Measurements from ENCODE around the gene CANT1. TPM values are rescaled to one million over a fixed set of nuclear protein-coding genes. Genes with fewer than 3 reads are reported as not detected.

Gene CANT1
- total RNA-seq, 1 experiment from 2014 or later, result 62.5 TPM

DNA sequence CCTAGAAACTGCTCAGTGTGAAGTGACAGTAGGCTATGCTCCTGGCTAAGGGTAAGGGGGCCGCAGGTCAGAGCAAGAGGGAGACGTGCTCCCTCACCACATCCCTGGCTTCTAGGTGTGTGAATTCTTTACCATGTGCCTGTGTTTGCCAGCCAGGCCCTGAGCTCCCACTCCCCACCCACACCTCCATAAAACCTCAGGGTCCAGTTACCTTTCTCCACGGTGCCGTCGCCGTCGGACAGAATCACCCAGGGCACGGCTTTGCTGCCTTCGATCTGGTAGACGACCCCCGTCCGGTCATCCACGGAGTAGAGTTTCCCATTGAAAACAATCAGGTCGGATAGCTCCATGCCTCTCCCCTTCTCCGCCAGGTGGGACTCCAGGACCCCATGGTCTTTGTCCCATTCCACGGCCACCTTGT is 12.8 kb downstream of the CANT1 start:
- peaks cover 61% of the 10 kb centered on the region for H3K36me3 Mint-ChIP-seq (ENCODE audit: insufficient read depth, unreplicated experiment)
- no peaks in the 10 kb centered on the region for H3K27me3 Mint-ChIP-seq (ENCODE audit: insufficient read depth, unreplicated experiment)
- no TSS peak for BruUV-seq (replicated peaks)
- no peaks in the 10 kb centered on the region for H3K9me3 Mint-ChIP-seq (ENCODE audit: unreplicated experiment)
- ChIA-PET POLR2A (interaction anchor here (0.7 to 1.4 kb wide), 2 partner anchors 10 to 55 kb away, joined by 3 read pairs; no protein-coding TSS in a partner anchor), CTCF (interaction anchor here (1.2 kb wide), 1 partner anchor 397 kb away, joined by 5 read pairs; no protein-coding TSS in a partner anchor)
- intact Hi-C loops (cut with micrococcal nuclease), result no loop called here
- no peak for DNase-seq (ENCODE audit: unreplicated experiment)
- TF ChIP-seq, protein P1, sequence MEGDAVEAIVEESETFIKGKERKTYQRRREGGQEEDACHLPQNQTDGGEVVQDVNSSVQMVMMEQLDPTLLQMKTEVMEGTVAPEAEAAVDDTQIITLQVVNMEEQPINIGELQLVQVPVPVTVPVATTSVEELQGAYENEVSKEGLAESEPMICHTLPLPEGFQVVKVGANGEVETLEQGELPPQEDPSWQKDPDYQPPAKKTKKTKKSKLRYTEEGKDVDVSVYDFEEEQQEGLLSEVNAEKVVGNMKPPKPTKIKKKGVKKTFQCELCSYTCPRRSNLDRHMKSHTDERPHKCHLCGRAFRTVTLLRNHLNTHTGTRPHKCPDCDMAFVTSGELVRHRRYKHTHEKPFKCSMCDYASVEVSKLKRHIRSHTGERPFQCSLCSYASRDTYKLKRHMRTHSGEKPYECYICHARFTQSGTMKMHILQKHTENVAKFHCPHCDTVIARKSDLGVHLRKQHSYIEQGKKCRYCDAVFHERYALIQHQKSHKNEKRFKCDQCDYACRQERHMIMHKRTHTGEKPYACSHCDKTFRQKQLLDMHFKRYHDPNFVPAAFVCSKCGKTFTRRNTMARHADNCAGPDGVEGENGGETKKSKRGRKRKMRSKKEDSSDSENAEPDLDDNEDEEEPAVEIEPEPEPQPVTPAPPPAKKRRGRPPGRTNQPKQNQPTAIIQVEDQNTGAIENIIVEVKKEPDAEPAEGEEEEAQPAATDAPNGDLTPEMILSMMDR (IDR thresholded peaks at IDR 0.05; ENCODE audit: unreplicated experiment), result no peak
- no peak overlapping the region for H3K4me3 Mint-ChIP-seq (ENCODE audit: unreplicated experiment)
- no peak overlapping the region for H3K27ac Mint-ChIP-seq (ENCODE audit: low read depth, unreplicated experiment)
- H3K4me1 Mint-ChIP-seq (ENCODE audit: insufficient read depth, unreplicated experiment), result no peaks in the 10 kb centered on the region

DNA sequence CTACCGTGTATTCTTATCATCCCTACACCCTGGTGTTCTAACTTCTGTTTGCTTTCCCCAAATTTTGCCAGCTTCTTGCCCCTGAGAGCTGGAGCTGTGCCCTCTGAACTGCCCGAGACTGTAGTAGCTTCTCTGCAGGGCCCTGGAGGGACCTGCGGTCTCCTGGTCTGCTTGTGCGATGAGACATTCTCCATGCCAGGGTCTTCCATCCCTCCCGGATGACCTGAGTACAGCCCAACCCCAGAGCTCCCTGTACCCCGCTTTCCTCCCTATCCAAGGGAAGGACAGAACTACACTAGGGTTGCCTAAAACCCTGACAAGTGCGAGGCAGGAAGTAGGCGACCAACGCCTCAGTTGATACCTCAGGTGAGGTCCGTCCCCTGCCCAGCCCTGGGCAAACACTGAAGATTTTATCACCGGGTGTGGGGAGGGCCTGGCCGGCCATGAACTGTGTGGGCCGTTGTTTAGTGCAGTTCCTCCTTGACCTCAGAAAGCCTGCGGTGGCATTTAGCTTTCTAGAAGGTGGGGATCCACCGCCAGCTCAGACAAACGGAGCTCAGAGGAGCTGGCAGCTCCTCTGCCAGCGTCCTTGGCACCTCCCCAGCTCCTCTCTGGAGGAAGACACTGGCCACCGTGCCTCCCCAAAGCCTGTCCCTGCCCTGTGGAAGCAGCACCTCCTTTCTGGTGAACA is 13.7 kb downstream of the CANT1 start:
- ChIA-PET POLR2A (interaction anchor here (1.4 kb wide), 1 partner anchor 9 kb away, joined by 3 read pairs; no protein-coding TSS in a partner anchor), CTCF (interaction anchor here (0.5 to 1.6 kb wide), 7 partner anchors 11 to 397 kb away, joined by 3 to 5 read pairs (median 3); no protein-coding TSS in a partner anchor)
- Mint-ChIP-seq H3K27me3 (ENCODE audit: insufficient read depth, unreplicated experiment) (no peaks in the 10 kb centered on the region), H3K27ac (ENCODE audit: low read depth, unreplicated experiment) (no peak overlapping the region), H3K9me3 (ENCODE audit: unreplicated experiment) (no peaks in the 10 kb centered on the region), H3K4me1 (ENCODE audit: insufficient read depth, unreplicated experiment) (no peaks in the 10 kb centered on the region), H3K36me3 (ENCODE audit: insufficient read depth, unreplicated experiment) (peaks cover 64% of the 10 kb centered on the region), H3K4me3 (ENCODE audit: unreplicated experiment) (no peak overlapping the region)
- DNase-seq (ENCODE audit: unreplicated experiment), result no peak
- intact Hi-C loops (cut with micrococcal nuclease), result no loop called here
- no TSS peak for BruUV-seq (replicated peaks)
- TF ChIP-seq, protein P1 (IDR thresholded peaks at IDR 0.05; ENCODE audit: unreplicated experiment), result no peak

DNA sequence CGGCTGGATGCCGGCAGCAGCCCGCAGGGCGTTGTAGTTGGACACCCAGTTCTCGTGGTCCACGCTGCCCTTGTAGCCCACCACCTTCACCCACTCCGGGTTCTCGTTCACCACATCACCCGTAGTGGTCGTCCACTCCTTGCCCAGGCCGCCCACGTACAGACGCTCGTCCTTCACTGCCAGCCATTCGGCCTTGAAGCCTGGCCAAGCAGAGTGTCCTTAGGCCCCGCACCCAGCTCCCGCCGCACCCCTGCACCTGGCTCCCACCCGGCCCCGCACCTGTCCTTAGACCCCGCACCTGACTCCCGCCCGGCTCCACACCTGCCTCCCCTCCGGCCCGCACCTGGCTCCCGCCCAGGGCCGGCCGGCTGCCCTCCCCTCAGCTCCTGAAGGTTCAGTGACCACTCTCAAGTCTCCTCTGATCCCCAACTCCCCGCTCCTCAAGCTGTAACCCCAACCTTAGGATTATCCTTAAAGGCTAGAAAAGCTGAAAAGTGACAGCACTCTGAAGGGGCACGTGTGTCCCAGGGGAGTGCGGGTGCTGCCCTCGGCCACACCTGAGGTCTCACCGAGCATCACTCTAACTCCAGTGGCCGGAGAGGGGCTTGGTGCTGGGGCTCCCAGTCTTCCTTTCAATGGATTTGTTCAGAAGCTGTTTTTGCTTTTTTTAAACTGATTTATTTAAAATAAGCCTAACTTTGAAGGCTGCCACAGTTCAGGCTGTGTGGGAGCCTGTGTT is 14.4 kb downstream of the CANT1 start:
- intact Hi-C loops (cut with micrococcal nuclease), result no loop called here
- TF ChIP-seq, protein P1 (IDR thresholded peaks at IDR 0.05; ENCODE audit: unreplicated experiment), result no peak
- CTCF ChIA-PET, result interaction anchor here (0.6 to 1.6 kb wide), 4 partner anchors 10 to 397 kb away, joined by 3 to 5 read pairs (median 3); no protein-coding TSS in a partner anchor
- H3K36me3 Mint-ChIP-seq (ENCODE audit: insufficient read depth, unreplicated experiment), result peaks cover 66% of the 10 kb centered on the region
- no peak overlapping the region for H3K4me3 Mint-ChIP-seq (ENCODE audit: unreplicated experiment)
- POLR2A ChIA-PET, result no interaction called here
- no peak for DNase-seq (ENCODE audit: unreplicated experiment)
- no peaks in the 10 kb centered on the region for H3K9me3 Mint-ChIP-seq (ENCODE audit: unreplicated experiment)
- no peaks in the 10 kb centered on the region for H3K27me3 Mint-ChIP-seq (ENCODE audit: insufficient read depth, unreplicated experiment)
- no TSS peak for BruUV-seq (replicated peaks)
- no peaks in the 10 kb centered on the region for H3K4me1 Mint-ChIP-seq (ENCODE audit: insufficient read depth, unreplicated experiment)
- H3K27ac Mint-ChIP-seq (ENCODE audit: low read depth, unreplicated experiment), result no peak overlapping the region

DNA sequence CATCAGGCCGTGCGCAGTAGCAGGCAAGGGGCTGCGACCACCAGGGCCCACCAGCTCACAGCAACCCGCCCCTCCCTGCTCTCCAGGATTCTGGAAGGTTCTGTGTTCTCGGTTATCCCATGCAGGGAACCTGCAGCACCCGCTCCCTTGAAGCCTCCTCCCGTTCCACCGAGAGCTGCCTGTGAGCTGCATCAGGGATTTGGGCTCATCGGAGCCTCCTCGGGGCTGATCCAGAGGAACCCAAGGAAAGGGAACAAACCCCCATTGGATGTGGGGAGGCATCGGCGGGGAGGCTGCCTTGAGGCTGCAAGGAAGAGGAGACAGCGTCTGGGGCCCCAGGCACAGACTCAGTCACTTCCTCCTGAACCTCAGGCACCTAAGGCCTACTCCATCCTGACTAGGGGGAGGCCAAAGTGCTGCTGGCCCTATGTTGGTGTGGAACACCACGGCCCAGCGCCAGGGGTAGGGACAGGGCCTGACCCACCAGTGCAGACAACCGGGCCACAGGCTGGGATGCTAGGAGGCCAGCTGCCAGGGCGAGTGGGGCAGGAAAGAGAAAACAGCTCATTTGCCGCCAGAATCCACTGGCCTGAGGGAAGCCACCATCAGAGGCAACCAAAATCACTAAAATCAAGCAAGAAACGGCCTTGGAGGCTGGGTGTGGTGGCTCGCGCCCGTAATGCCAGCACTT is 15.4 kb downstream of the CANT1 start:
- ChIA-PET CTCF (interaction anchor here (0.5 to 1.6 kb wide), 8 partner anchors 8 to 706 kb away, joined by 3 to 5 read pairs (median 3); no protein-coding TSS in a partner anchor), POLR2A (no interaction called here)
- intact Hi-C loops (cut with micrococcal nuclease), result no loop called here
- H3K4me1 Mint-ChIP-seq (ENCODE audit: insufficient read depth, unreplicated experiment), result no peaks in the 10 kb centered on the region
- no TSS peak for BruUV-seq (replicated peaks)
- TF ChIP-seq, protein P1 (IDR thresholded peaks at IDR 0.05; ENCODE audit: unreplicated experiment), result no peak
- no peak overlapping the region for H3K4me3 Mint-ChIP-seq (ENCODE audit: unreplicated experiment)
- H3K9me3 Mint-ChIP-seq (ENCODE audit: unreplicated experiment), result no peaks in the 10 kb centered on the region
- H3K27me3 Mint-ChIP-seq (ENCODE audit: insufficient read depth, unreplicated experiment), result no peaks in the 10 kb centered on the region
- no peak for DNase-seq (ENCODE audit: unreplicated experiment)
- H3K36me3 Mint-ChIP-seq (ENCODE audit: insufficient read depth, unreplicated experiment), result peaks cover 67% of the 10 kb centered on the region
- H3K27ac Mint-ChIP-seq (ENCODE audit: low read depth, unreplicated experiment), result no peak overlapping the region

Data from MCF 10A (cell line).